ENCODE measurements around the gene TMEM200A. TPM values are rescaled to one million over a fixed set of nuclear protein-coding genes. Genes with fewer than 3 reads are reported as not detected.
A peak's percentile ranks its signal among the peaks of the same experiment; 100 is the strongest.

TMEM200A gene
- total RNA-seq, 2 experiments from 2014 or later = 0.34 to 0.78 TPM

DNA sequence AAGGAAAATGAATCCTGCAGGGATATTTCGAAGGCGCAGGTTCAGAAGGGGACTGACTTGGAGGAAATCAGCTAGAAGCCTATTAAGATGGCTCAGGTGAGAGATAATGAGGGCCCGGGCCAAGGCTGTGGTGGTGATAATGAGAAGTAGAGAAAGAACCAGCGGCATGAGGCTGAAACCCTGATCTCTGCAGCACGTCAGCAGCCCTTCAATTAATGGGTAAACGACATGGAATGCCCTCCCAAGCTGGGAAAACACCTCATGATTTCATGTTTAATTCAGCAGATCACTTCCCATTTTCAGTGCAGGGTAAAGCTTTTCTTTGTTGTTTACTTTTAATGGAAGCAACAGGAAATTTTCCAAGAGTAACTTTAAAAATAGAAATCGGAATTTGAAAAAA lies 104.9 kb downstream of the TMEM200A start:
- no peak overlapping the region for H3K4me3 Mint-ChIP-seq
- peaks cover 7% of the 10 kb centered on the region for H3K4me1 Mint-ChIP-seq (ENCODE audit: low read depth)
- no peaks in the 10 kb centered on the region for H3K9me3 Mint-ChIP-seq
- ChIA-PET CTCF (no interaction called here), POLR2A (no interaction called here)
- no peak overlapping the region for H3K27ac Mint-ChIP-seq
- DNase-seq = no peak
- H3K36me3 Mint-ChIP-seq = no peaks in the 10 kb centered on the region
- intact Hi-C loops (cut with micrococcal nuclease) = loop anchor here (5.0 kb wide), 1 partner anchor 92 kb away; no protein-coding TSS in a partner anchor
- H3K27me3 Mint-ChIP-seq = no peaks in the 10 kb centered on the region

DNA sequence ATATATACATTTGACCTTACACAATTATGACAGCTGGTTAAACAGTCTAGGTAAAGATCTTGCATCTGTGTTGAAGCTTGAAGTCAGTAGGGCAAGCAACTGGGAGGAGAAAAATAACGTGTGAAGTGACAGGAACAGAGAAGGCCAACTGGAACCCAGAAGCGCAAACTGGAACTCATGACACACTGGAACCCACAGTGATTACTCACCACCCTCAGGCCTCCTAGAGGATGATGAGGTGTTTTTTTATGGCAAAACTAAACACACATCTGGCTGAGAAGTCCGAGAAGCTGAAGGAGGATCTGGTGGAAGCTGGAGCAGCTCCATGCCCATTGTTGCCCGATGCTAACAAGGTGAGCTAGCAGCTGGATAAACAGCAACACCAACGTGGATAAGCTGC lies 108.1 kb downstream of the TMEM200A start:
- Mint-ChIP-seq H3K9me3 (peaks cover 12% of the 10 kb centered on the region), H3K27me3 (no peaks in the 10 kb centered on the region), H3K4me3 (no peak overlapping the region), H3K4me1 (ENCODE audit: low read depth) (peaks cover 5% of the 10 kb centered on the region), H3K36me3 (no peaks in the 10 kb centered on the region), H3K27ac (no peak overlapping the region)
- intact Hi-C loops (cut with micrococcal nuclease) = loop anchor here (5.0 kb wide), 1 partner anchor 88 kb away; no protein-coding TSS in a partner anchor
- ChIA-PET POLR2A (no interaction called here), CTCF (interaction anchor here (1.7 kb wide), 1 partner anchor 225 kb away, joined by 6 read pairs; no protein-coding TSS in a partner anchor)
- peak; percentile 30 for DNase-seq

DNA sequence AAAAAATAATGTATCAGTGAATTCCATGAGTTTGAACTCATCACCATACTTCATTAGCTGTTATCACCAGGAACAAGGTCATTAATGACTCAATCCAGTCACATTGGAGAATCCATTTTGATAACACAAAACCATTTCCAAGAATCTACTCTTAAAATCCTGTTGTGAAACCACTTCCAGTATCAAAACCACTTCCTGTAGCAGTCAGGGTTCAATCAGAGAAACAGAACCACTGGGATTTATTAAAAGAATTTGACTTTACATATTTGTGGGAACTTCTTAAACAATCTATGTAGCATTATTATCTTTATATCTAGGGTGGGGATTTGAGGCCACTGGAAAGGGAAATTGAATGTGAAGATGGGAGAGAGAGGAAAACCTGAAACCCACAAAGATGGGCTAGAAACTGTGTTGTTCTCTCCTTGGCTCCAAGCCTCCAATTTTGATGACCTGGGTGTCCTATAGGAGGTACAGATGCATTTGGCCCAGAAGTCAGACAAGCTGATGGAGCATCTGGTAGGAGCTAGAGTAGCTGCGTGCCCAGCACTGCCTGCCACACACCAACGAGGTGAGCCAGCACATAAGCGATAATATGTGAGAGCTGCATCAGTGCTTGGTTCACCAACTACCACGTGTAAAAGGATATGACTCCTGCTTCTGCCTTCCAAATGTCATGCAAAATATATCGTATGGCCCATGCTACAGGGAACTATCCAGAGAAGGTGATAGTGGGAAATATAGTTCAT lies 117.0 kb downstream of the TMEM200A start:
- Mint-ChIP-seq H3K36me3 (no peaks in the 10 kb centered on the region), H3K4me3 (no peak overlapping the region), H3K27me3 (no peaks in the 10 kb centered on the region), H3K9me3 (peaks cover 6% of the 10 kb centered on the region), H3K27ac (no peak overlapping the region), H3K4me1 (ENCODE audit: low read depth) (peaks cover 21% of the 10 kb centered on the region)
- POLR2A ChIA-PET = no interaction called here
- intact Hi-C loops (cut with micrococcal nuclease) = no loop called here
- no peak for DNase-seq
- CTCF ChIA-PET = no interaction called here

DNA sequence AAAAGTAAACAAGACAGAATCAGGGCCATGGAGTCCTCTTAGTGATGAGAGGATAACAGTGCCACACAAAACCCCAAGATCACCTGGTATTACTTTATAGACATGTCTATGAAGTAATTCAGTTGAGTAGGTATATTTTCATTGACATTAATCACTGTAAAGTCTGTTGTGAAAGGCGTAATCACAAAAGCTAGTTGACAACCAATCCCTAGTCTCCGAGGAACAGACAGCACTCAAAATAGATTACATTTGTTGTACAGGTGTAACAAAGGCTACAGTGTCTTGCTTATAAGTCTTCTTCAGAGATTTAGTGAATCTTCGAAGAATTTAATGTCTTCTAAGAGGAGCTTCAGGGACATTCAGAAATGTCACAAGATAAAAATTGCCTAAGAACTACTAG lies 120.1 kb downstream of the TMEM200A start:
- ChIA-PET CTCF (no interaction called here), POLR2A (no interaction called here)
- Mint-ChIP-seq H3K4me1 (ENCODE audit: low read depth) (peaks cover 28% of the 10 kb centered on the region), H3K36me3 (no peaks in the 10 kb centered on the region), H3K27ac (no peak overlapping the region), H3K4me3 (no peak overlapping the region), H3K27me3 (no peaks in the 10 kb centered on the region), H3K9me3 (peaks cover 6% of the 10 kb centered on the region)
- DNase-seq = no peak
- intact Hi-C loops (cut with micrococcal nuclease) = no loop called here

DNA sequence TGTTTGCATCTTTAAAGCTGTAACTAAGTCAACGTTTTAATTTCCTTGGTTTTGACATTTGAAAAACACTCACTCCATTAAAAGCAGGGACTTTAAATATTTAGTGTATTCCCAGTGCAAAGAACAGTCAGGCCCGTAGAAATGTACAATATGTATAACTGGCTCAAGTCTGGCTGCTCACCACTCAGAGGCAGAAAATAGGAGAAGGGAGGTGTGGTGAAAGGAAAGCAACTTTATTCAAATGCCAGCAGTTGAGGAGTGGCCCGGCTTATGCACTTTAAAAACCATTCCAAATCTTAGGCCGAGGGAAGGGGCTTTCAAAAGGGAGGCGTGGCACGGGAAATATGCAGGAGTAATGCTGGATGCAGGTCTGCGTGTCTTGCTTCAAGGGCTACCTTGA lies 120.6 kb downstream of the TMEM200A start:
- ChIA-PET CTCF (no interaction called here), POLR2A (no interaction called here)
- intact Hi-C loops (cut with micrococcal nuclease) = no loop called here
- H3K36me3 Mint-ChIP-seq = no peaks in the 10 kb centered on the region
- peaks cover 6% of the 10 kb centered on the region for H3K9me3 Mint-ChIP-seq
- no peak overlapping the region for H3K4me3 Mint-ChIP-seq
- no peak for DNase-seq
- H3K4me1 Mint-ChIP-seq (ENCODE audit: low read depth) = peaks cover 28% of the 10 kb centered on the region
- no peaks in the 10 kb centered on the region for H3K27me3 Mint-ChIP-seq
- H3K27ac Mint-ChIP-seq = no peak overlapping the region

DNA sequence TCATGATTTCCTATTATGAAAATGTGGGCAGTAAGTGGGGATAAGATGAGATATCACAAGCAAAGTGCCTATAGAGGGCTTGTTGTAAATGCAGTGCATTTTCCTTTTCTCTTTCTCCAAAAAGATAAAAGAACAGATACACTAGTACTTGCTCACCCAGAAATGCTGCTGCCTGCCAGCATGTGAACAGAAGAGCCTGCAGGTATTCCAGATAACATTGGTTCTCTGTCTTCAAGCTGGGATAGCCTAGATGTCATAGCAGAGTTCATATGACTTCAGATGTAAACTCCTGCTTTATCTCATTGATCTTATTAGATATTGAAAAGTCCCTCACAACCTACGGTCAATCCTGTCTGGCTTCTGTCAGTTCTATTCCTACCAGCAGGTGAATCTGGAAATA lies 123.7 kb downstream of the TMEM200A start:
- CTCF ChIA-PET = no interaction called here
- peaks cover 7% of the 10 kb centered on the region for H3K4me1 Mint-ChIP-seq (ENCODE audit: low read depth)
- no peak overlapping the region for H3K27ac Mint-ChIP-seq
- DNase-seq = no peak
- H3K27me3 Mint-ChIP-seq = no peaks in the 10 kb centered on the region
- H3K36me3 Mint-ChIP-seq = no peaks in the 10 kb centered on the region
- intact Hi-C loops (cut with micrococcal nuclease) = no loop called here
- H3K4me3 Mint-ChIP-seq = no peak overlapping the region
- POLR2A ChIA-PET = no interaction called here
- peaks cover 15% of the 10 kb centered on the region for H3K9me3 Mint-ChIP-seq

Other genes with a start within 250 kb of the TMEM200A start
- gene SAMD3, start 143.1 kb upstream of the TMEM200A start, total RNA-seq = 1 to 10 TPM; 3.7 to 3.8 TPM

Measured in activated CD4-positive, alpha-beta memory T cell treated with anti-CD3 and anti-CD28 coated beads for 36 hours (primary cell).